Cortex of kidney (tissue), 1 donor: ENCODE results near the gene RNF14.

Experiments used
- DNase-seq: peaks from one replicate; lab custom pipeline; 2025; lab: John Stamatoyannopoulos, UW

RNF14 gene

GRCh38 chr5:141948812-141949211 lies 20.1 kb upstream of the RNF14 start:
- no peak for DNase-seq

DNA sequence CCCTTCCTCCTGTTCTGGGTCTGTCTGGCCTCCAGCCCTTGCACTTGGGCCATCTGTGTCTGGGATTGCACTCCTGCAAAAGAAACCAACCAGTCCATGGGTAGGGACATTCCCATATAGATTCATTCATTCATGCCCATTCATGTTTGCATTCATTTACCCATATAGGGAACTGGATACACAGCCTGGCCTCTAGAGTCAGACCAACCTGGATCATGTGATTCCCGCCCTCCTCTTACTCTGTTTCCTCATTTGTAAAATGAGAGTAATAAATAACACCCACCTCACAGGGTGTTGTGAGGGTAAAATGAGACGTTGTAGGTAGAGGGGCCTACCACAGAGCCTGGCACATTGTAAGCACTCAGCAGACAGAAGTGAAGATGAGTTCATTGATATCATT lies 19.4 kb upstream of the RNF14 start:
- no peak for DNase-seq

- DNase-seq: no peak
These were observed 18.5 kb upstream of the RNF14 start for GRCh38 chr5:141950207-141951005.

GRCh38 chr5:141951332-141951781 lies 17.5 kb upstream of the RNF14 start:
- no peak for DNase-seq

DNA sequence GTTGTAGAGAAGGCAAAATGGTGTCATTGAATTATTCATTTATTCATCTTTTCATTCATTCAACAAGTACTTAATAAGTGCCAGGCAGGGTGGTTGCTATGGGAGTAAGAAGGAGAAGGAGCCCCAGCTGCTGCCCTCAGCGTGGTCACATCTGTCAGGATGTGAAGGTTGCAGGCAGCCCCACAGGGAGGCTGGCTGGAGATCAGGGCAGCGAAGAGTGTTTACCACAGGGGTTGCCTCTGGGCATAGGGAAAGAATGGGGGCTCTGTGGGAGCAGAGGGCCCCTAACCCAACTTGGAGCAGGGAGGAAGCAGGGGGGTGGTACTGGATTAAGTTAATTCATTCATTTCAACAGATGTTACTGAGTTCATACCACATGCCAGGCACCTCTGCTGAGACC lies 16.9 kb upstream of the RNF14 start:
- DNase-seq: no peak

DNA sequence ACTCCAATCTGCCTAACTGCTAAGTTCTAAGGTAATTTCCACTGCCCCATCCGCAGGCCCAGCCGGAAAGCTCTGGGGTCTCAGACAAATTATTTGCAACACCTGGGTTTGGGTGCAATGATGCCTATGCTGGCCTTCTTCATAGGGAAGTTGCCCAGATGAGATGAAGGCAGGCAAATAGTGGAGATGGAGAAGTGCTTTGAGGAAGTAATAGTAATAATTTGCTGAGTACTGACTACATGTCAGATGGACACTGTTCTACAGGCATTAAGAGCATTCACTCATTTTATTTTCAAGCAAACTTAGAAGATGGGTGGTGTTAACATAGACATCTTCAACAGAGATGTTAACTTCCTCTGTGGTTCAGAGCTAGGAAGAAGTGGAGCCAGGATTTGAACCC lies 14.7 kb upstream of the RNF14 start:
- DNase-seq: no peak

DNA sequence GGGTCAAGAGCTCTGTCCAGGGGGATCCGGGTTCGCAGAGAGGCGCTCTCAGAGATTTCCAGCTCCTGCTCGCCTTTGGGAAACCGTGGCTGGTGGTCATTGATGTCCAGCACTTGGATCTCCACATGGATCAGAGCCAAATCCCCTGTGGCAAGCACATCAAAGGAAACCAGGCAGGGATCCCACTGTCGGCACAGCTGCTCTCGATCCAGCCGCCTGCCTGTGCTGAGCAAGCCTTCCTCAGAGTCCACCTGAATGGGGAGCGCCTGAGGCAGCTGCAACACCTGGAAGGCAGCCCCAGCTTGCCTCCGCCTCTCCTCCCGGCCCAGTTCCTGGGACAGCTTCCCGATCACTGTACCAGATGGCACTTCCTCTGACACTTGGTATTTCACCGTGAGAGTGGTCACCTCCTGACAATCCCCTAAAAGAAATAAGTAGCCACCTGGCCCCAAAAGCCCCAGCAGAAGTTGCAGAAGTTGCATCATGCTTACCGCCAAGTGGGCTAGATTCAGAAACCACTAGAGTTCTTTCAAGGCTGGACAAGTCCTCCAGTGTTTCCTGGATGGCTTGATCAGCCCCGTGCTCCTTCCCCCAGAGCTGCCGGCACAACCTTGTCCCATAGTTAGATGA lies 11.4 kb upstream of the RNF14 start:
- no peak for DNase-seq

- no peak for DNase-seq
These were observed 10.8 kb upstream of the RNF14 start, which contains the start of gene PCDH12 for GRCh38 chr5:141958113-141958512. Gene PCDH12, minus strand, starts transcription at chr5:141958202. Its CDS starts 351 bp downstream, at chr5:141957851.

- no peak for DNase-seq
These were observed 10.2 kb upstream of the RNF14 start for GRCh38 chr5:141958546-141959172.

- no peak for DNase-seq
These were observed 8.9 kb upstream of the RNF14 start for GRCh38 chr5:141960018-141960417.

- no peak for DNase-seq
These were observed 8.2 kb upstream of the RNF14 start for GRCh38 chr5:141960449-141961323.

DNA sequence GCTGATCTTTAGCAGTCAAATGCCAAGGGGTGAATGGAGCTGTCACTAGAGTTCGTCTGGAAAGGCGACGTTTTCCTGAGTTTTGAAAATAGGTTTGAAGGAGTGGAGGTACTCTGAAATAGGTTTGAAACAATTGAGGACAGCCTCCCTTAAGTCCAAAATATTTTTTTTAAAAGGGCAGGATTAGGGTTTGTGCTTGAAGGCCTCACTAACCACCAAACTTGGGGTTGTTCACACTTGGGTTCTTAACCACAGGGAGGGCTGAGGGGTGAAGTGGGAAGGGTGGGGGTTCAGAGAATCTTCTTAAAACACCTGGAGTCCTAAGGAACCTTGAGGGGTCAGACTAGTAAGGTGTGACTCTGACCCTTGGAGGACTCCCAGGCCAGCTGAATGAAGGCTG lies 7.4 kb upstream of the RNF14 start:
- no peak for DNase-seq

GRCh38 chr5:141963701-141964100 lies 5.2 kb upstream of the RNF14 start:
- DNase-seq: no peak

- DNase-seq: no peak
These were observed 3.8 kb upstream of the RNF14 start for GRCh38 chr5:141965071-141965470.

DNA sequence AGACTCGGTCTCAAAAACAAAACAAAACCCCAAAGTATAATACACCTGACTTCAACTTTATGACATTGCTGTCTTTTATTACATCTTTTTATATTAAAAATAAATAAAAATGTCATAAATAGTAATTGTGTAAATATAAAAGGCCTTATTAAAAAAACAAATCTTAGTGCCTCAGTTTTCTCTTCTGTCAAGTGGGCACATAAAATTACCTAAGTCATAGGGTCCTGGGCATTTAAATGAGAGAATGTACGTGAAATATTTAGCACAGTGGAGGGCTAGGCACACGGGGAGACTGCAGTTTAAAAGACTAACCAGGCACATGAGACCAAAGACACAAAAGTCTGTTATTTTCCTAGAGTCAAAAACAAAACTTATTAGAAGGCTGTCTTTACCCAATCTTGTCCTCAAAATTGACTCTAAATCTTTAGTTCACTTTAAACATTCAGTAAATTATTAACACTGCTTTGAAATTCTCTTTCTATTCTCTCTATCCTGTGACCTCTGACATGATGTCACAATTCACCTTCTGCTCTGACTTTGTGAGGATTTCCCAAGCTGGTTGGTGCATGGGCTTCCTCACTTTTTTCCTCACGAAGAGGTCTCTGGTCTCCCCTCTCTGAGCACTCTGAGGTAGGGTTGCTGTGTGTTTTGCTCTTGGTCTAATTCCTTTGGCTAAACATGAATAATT lies 2.5 kb upstream of the RNF14 start:
- DNase-seq: no peak

DNA sequence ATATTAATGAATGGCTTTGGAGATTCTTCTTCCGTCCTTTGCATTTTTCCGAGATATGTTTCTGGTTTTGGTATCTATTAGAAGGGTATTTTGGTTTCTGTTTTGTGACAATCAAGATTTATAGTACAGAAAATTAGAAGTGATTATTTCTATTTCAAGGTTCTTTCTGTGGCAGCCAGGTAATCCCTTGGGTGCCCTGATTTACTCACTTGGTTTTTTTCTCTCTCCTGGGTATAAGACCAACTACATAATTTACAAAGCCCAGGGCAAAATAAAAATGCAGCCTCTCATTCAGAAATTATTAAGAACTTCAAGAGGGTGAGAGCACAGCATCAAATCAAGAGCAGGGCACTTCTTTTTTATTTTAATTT lies 2.0 kb upstream of the RNF14 start:
- no peak for DNase-seq

DNA sequence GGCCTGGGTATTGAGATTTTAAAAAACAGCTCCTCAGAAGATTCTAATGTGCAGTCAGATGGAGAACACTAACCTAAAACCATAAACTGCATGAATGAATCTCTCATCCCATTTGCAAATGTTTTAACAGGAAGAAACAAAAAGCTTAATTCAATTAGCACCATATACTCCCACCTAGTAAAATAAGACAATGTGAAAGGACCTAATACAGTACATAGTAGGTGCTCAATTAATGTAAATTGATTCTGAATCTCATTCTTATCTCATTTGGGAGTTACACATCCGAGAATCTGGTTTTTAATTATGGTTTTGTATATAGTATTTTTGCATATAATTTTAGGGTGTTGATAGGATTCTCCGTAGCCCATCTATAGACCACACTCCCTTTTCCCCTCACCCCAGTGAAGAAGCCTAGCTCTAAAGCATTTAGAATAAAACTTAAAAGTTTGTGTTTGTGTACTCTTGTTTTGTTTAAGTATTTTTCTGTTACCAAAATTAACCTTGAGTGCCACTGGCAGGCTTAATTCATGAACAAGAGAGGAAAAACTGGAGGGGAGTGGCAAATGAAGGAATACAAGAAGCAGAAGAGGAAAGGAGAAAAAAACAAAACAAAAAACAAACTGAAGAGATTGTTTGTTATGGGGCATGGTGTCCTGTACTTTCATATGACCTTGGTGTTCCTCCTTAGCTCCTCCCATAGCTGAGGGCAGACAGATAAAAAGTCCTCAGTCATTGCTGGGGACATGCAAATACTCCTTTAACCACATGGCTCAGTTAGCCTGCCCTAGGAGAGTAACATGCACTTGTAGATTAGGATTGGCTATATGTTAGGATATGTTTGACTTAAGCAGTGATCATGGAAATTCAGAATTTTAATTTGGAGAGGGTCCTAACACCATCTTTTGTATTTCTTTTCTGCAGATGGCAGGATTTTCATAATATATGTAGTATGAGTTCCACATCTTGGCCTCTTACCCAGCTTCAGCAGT lies 1.2 kb downstream of the RNF14 start:
- DNase-seq: no peak

DNA sequence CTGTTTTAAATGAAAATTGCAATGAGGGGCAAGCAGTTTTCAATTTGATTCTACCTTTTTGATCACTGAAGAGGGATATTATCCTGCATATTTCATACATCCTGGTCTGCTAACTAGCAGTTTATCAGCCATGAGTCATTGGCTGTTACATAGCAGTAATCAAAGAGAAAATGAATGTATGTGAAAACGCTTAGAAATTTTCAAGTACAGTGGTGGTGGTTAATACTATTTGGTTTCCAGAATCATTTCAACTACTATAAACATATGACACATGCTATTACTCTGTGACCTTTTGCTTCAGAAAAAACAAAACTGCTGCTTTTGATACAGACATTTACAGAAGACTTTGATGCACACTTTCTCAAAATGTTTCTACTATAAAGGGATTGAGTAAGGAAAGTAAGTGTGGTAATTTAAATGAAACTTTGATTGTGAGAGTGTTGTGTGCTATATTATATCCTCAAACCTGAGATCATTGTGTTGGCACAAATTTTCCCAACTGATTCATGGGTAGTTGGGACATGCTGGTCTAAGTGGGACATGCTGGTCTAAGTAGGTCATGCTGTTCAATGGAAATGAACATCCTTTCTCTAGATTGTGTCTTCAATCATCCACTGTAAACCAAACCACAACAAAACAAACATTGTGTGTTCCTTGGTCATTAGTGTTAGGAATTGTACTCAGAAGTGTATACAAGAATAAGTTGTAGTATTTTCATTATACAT lies 5.1 kb downstream of the RNF14 start:
- no peak for DNase-seq

DNA sequence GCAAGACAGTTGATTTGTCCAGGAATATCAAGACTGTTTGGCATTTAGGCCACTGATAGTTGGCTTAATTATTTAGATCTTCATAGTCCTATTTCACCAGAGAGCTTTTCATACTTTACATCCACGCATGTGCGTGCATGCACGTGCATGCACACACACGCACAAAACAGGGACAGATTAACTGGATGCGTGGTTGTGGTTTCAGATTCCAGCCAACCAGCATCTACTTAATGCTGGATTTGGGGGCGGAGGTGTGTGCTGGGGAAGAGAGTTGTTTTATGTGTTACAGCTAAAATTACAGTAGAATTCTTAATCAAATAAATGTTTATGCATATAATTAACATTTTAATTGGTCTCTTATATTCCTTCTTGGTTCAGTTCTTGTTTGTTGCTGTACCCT lies 7.3 kb downstream of the RNF14 start:
- no peak for DNase-seq

- DNase-seq: no peak
These were observed 9.5 kb downstream of the RNF14 start for GRCh38 chr5:141978389-141978788.
